ENCODE results near the gene NUDT5. TPM values are rescaled to one million over a fixed set of nuclear protein-coding genes. Genes with fewer than 3 reads are reported as not detected.

The NUDT5 gene
- total and polyA plus RNA-seq, 2 of the 8 experiments (the other 6 are each of a cell fraction or from before 2014, with no cell fraction given), result 130 to 134 TPM

DNA sequence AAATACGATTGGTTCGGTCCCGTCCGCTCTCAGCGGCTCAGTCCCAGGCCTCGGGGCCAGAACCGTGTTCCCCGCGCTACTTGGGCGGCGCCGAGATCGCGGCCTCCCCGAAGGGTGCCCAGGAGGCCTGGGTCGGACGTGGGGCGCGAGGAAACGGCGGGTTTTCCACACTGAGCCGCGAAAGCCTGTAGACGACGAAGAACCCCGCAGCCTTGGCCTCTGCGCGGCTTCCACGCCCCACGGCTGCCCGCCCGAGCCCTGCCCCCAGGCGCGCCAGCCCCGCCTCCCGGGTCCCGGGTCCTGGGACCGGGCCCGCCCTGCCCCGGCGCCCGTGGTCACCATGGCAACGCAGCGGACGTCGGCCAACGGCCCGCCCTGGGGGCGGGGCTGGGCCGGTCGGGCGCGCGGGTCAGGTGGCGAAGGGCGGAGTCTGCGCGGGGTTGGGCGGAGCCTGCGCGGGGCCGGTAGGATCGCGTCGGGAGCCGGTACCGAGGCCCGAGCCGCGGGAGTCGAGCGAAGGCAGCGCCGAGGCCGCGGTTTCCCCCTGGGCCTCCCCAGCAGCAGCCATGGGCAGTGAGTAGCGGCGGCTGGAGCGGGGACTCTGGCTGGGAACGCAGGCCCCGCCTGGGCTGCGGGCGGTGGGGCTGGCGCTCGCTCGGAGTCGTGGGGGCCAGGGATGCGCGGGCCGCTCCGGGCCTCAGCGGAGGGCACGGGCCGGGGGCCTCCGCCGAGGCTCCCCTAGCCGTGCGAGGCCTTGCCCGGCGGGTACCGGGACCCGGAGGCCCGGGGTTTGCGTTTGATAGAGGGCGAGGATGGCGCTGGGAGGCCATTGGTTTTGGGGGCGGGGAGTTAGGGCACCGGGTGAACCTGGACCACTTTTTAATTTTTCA lies 66.2 kb downstream of the NUDT5 start, which contains the start of gene SEC61A2 (continued):
- no peak for TF ChIP-seq BRCA1 (IDR thresholded peaks at IDR 0.05; ENCODE audit: low read depth, low read length)
- no peak for TF ChIP-seq CBX8 (IDR thresholded peaks at IDR 0.05; ENCODE audit: borderline replicate concordance, low read depth, low read length)

Measured in H1 (cell line).